IPS-NIHi11 (cell line): ENCODE measurements around the gene OSBPL6.
A peak's percentile ranks its signal among the peaks of the same experiment; 100 is the strongest.

Source experiments
- DNase-seq: peaks from one replicate; pipeline ENCODE4 v3.0.0; 2012; ENCODE audit warnings: mixed read lengths, low spot score

The OSBPL6 gene

GRCh38 chr2:178271629-178272333 is 77.5 kb downstream of the OSBPL6 start:
- no peak for DNase-seq

GRCh38 chr2:178273787-178274360 is 79.6 kb downstream of the OSBPL6 start:
- DNase-seq, result no peak

GRCh38 chr2:178275600-178275999 is 81.3 kb downstream of the OSBPL6 start:
- no peak for DNase-seq

GRCh38 chr2:178277741-178278197 is 83.5 kb downstream of the OSBPL6 start:
- DNase-seq, result peak; percentile 27

- DNase-seq, result no peak
These were observed 84.8 kb downstream of the OSBPL6 start for GRCh38 chr2:178279142-178279541.

- no peak for DNase-seq
These were observed 85.3 kb downstream of the OSBPL6 start for GRCh38 chr2:178279636-178280035.

GRCh38 chr2:178280244-178280852 is 86.0 kb downstream of the OSBPL6 start:
- peak; percentile 43 for DNase-seq

GRCh38 chr2:178282075-178282815 is 87.9 kb downstream of the OSBPL6 start:
- no peak for DNase-seq

- DNase-seq, result no peak
These were observed 89.1 kb downstream of the OSBPL6 start for GRCh38 chr2:178283341-178283918.

GRCh38 chr2:178284613-178285286 is 90.4 kb downstream of the OSBPL6 start:
- no peak for DNase-seq

GRCh38 chr2:178285287-178285615 is 90.9 kb downstream of the OSBPL6 start:
- no peak for DNase-seq

- no peak for DNase-seq
These were observed 92.3 kb downstream of the OSBPL6 start for GRCh38 chr2:178286636-178287035.

GRCh38 chr2:178287652-178288344 is 93.5 kb downstream of the OSBPL6 start:
- no peak for DNase-seq

GRCh38 chr2:178291703-178292102 is 97.4 kb downstream of the OSBPL6 start:
- no peak for DNase-seq

- DNase-seq, result no peak
These were observed 98.3 kb downstream of the OSBPL6 start for GRCh38 chr2:178292586-178292985.

- no peak for DNase-seq
These were observed 100.8 kb downstream of the OSBPL6 start for GRCh38 chr2:178295115-178295514.

GRCh38 chr2:178295906-178296305 is 101.6 kb downstream of the OSBPL6 start:
- DNase-seq, result no peak

GRCh38 chr2:178296394-178297090 is 102.2 kb downstream of the OSBPL6 start:
- DNase-seq, result no peak

- no peak for DNase-seq
These were observed 102.7 kb downstream of the OSBPL6 start for GRCh38 chr2:178297091-178297411.

GRCh38 chr2:178298785-178299212 is 104.5 kb downstream of the OSBPL6 start:
- no peak for DNase-seq
